Measurements from ENCODE around the gene KLHL8.

The KLHL8 gene

DNA sequence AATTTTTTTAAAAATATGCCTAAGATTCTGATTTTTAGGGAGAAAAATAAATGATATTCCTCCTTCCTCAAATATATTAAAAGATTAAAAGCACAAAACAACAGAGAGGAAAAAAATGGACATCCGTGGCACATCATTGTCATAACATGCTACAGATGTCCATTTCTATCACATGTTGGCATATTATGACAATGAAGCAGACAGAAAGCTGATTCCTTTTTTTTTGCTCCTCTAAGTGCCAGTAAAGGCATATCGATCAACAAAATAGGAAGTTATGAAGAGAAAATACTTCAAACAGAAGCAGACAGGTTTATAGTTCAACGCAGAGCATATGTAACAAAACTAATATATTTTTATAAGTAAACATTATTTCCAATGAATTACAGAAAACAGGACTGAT, 11.2 kb downstream of the KLHL8 start:
- no peak for TF ChIP-seq OSR1 (CRISPR knock-in tag; IDR thresholded peaks at IDR 0.05)
- no peak for TF ChIP-seq RARB (CRISPR knock-in tag; IDR thresholded peaks at IDR 0.05)
- TF ChIP-seq TCF4 (CRISPR knock-in tag; IDR thresholded peaks at IDR 0.05; ENCODE audit: borderline replicate concordance): no peak
- no peak for TF ChIP-seq TSHZ2 (CRISPR knock-in tag; IDR thresholded peaks at IDR 0.05)
- no peak for TF ChIP-seq ISL1 (CRISPR knock-in tag; IDR thresholded peaks at IDR 0.05)
- TF ChIP-seq ZNF8 (CRISPR knock-in tag; IDR thresholded peaks at IDR 0.05): no peak
- no peak for TF ChIP-seq ZC3H10 (CRISPR knock-in tag; IDR thresholded peaks at IDR 0.05)
- TF ChIP-seq ZFP30 (CRISPR knock-in tag; IDR thresholded peaks at IDR 0.05): no peak
- no peak for TF ChIP-seq ZNF70 (CRISPR knock-in tag; IDR thresholded peaks at IDR 0.05)
- TF ChIP-seq, protein P1, sequence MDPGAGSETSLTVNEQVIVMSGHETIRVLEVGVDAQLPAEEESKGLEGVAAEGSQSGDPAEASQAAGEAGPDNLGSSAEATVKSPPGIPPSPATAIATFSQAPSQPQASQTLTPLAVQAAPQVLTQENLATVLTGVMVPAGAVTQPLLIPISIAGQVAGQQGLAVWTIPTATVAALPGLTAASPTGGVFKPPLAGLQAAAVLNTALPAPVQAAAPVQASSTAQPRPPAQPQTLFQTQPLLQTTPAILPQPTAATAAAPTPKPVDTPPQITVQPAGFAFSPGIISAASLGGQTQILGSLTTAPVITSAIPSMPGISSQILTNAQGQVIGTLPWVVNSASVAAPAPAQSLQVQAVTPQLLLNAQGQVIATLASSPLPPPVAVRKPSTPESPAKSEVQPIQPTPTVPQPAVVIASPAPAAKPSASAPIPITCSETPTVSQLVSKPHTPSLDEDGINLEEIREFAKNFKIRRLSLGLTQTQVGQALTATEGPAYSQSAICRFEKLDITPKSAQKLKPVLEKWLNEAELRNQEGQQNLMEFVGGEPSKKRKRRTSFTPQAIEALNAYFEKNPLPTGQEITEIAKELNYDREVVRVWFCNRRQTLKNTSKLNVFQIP (CRISPR knock-in tag; IDR thresholded peaks at IDR 0.05; ENCODE audit: borderline replicate concordance, low read depth): no peak
- ATAC-seq: no peak

DNA sequence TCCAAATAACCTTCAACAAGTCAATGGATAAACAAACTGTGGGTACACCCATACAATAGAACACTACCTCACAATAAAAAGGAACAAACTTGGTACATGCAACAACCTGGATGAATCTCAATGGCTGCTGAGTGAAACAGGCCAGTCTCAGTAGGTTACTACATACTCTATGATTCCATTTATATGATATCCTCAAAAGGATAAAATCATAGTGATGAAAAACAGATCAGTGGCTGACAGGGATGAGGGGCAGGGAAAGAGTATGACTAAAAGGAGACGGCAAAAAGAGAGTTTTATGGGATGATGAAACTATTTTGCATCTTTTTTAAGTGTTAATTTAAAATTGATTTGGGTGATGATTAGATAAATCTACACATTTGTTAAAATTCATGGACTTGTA, 15.9 kb downstream of the KLHL8 start:
- no peak for TF ChIP-seq PPARA (CRISPR knock-in tag; IDR thresholded peaks at IDR 0.05; ENCODE audit: borderline replicate concordance)
- TF ChIP-seq ISL1 (CRISPR knock-in tag; IDR thresholded peaks at IDR 0.05): peak; percentile 44
- TF ChIP-seq TCF4 (CRISPR knock-in tag; IDR thresholded peaks at IDR 0.05; ENCODE audit: borderline replicate concordance): peak; percentile 26; the same call in 1 of the 2 replicates
- TF ChIP-seq SNAI2 (CRISPR knock-in tag; IDR thresholded peaks at IDR 0.05): no peak
- no peak for TF ChIP-seq ESRRG (CRISPR knock-in tag; IDR thresholded peaks at IDR 0.05)
- ATAC-seq: peak; percentile 63

GRCh38 chr4:87196927-87197326, 23.5 kb downstream of the KLHL8 start:
- no peak for ATAC-seq
- TF ChIP-seq TOX (CRISPR knock-in tag; IDR thresholded peaks at IDR 0.05; ENCODE audit: borderline replicate concordance) (no peak), ISL1 (CRISPR knock-in tag; IDR thresholded peaks at IDR 0.05) (no peak), ZC3H10 (CRISPR knock-in tag; IDR thresholded peaks at IDR 0.05) (no peak), ZFP3 (CRISPR knock-in tag; IDR thresholded peaks at IDR 0.05) (no peak), ARNTL (CRISPR knock-in tag; IDR thresholded peaks at IDR 0.05; ENCODE audit: borderline replicate concordance, low read depth) (no peak)
- TF ChIP-seq, protein P2, sequence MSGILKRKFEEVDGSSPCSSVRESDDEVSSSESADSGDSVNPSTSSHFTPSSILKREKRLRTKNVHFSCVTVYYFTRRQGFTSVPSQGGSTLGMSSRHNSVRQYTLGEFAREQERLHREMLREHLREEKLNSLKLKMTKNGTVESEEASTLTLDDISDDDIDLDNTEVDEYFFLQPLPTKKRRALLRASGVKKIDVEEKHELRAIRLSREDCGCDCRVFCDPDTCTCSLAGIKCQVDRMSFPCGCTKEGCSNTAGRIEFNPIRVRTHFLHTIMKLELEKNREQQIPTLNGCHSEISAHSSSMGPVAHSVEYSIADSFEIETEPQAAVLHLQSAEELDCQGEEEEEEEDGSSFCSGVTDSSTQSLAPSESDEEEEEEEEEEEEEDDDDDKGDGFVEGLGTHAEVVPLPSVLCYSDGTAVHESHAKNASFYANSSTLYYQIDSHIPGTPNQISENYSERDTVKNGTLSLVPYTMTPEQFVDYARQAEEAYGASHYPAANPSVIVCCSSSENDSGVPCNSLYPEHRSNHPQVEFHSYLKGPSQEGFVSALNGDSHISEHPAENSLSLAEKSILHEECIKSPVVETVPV (CRISPR knock-in tag; IDR thresholded peaks at IDR 0.05): no peak
- TF ChIP-seq, protein P1 (CRISPR knock-in tag; IDR thresholded peaks at IDR 0.05; ENCODE audit: borderline replicate concordance, low read depth): no peak

- TF ChIP-seq ZNF70 (CRISPR knock-in tag; IDR thresholded peaks at IDR 0.05) (no peak), GLIS3 (CRISPR knock-in tag; IDR thresholded peaks at IDR 0.05) (no peak)
- ATAC-seq: no peak
Observed at GRCh38 chr4:87196146-87196545, 24.3 kb downstream of the KLHL8 start.

GRCh38 chr4:87193958-87194675, 26.3 kb downstream of the KLHL8 start:
- TF ChIP-seq PATZ1 (CRISPR knock-in tag; IDR thresholded peaks at IDR 0.05; ENCODE audit: borderline replicate concordance) (no peak), ARNTL (CRISPR knock-in tag; IDR thresholded peaks at IDR 0.05; ENCODE audit: borderline replicate concordance, low read depth) (no peak), ZFP30 (CRISPR knock-in tag; IDR thresholded peaks at IDR 0.05) (no peak), CREB5 (CRISPR knock-in tag; IDR thresholded peaks at IDR 0.05; ENCODE audit: low read depth) (no peak)
- ATAC-seq: no peak
